K562 (cell line): Measurements from ENCODE around the gene ATXN1. TPM values are rescaled to one million over a fixed set of nuclear protein-coding genes. Genes with fewer than 3 reads are reported as not detected.

Experiments used
- BCL6 ChIP-seq: fragments of 250-450 bp; sonication (Bioruptor Pico); IDR thresholded peaks from 2 replicates; pipeline ENCODE4 v1.4.0; 2020
- CHCHD3 ChIP-seq: fragments of 250-450 bp; sonication (Bioruptor Pico); IDR thresholded peaks from 2 replicates; pipeline ENCODE4 v2.1.2; 2022; ENCODE audit warnings: mild to moderate bottlenecking
- CREB5 ChIP-seq: fragments of 250-450 bp; sonication (Bioruptor Pico); IDR thresholded peaks from 2 replicates; pipeline ENCODE4 v1.5.0; 2020; ENCODE audit warnings: mild to moderate bottlenecking
- GATAD2A ChIP-seq: fragments of 450-650 bp; IDR thresholded peaks from 2 replicates; pipeline ENCODE4 v1.6.1; 2017
- HDGF ChIP-seq: fragments of 450-650 bp; IDR thresholded peaks from 2 replicates; pipeline ENCODE4 v1.6.1; 2016
- KLF10 ChIP-seq: fragments of 250-450 bp; sonication (Bioruptor Pico); IDR thresholded peaks from 2 replicates; pipeline ENCODE4 v1.6.1; 2021; ENCODE audit warnings: matching md5 sums
- NFE2 ChIP-seq: IDR thresholded peaks from 2 replicates; pipeline ENCODE4 v1.6.1; 2014; ENCODE audit warnings: antibody characterized with exemption, low read depth
- NR2C2 ChIP-seq, 2 experiments: fragments of 200-800 bp in 1 of 2; sonication (Bioruptor generic) in 1 of 2; sonication (generic) in 1 of 2; formaldehyde crosslinking in 1 of 2; IDR thresholded peaks; 2 replicates each; pipeline versions ENCODE4 v1.6.1 to v1.8.0; 2016 to 2022; ENCODE audit warnings: mild to moderate bottlenecking in 1 of 2, missing compliant biosample characterization in 1 of 2, missing genetic modification characterization in 1 of 2, missing genetic modification reagents in 1 of 2
- POU5F1 ChIP-seq: fragments of 150-350 bp; IDR thresholded peaks from 2 replicates; pipeline ENCODE4 v1.6.1; 2014; ENCODE audit warnings: borderline replicate concordance, low read length, low read depth, mild to moderate bottlenecking; ENCODE audit not compliant: partially characterized antibody
- RCOR1 ChIP-seq, 2 experiments: IDR thresholded peaks; 2 replicates each; pipeline ENCODE4 v1.6.1; 2012; ENCODE audit warnings: low read depth in 2 of 2, low read length in 2 of 2, borderline replicate concordance in 1 of 2, improper control_type of control experiment in 1 of 2
- RERE ChIP-seq: sonication (generic); formaldehyde crosslinking; IDR thresholded peaks from 2 replicates; pipeline ENCODE4 v1.8.0; 2023; ENCODE audit warnings: missing genetic modification reagents, mild to moderate bottlenecking, borderline replicate concordance
- SRF ChIP-seq, 2 experiments: fragments of 250-450, 450-650 bp in 1 of 2; sonication (Bioruptor Pico) in 1 of 2; sonication (generic) in 1 of 2; formaldehyde crosslinking; IDR thresholded peaks; 2 replicates each; pipeline versions ENCODE4 v1.5.0 to v1.5.1; 2020 to 2022; ENCODE audit warnings: mild to moderate bottlenecking in 1 of 2, missing genetic modification reagents in 1 of 2
- SRSF3 ChIP-seq: fragments of 200-400 bp; formaldehyde crosslinking; IDR thresholded peaks from 2 replicates; pipeline ENCODE4 v1.6.1; 2016; ENCODE audit warnings: mild to moderate bottlenecking, low read length, moderate library complexity; ENCODE audit not compliant: insufficient read depth
- TGIF2 ChIP-seq: sonication (generic); formaldehyde crosslinking; IDR thresholded peaks from 2 replicates; pipeline ENCODE4 v1.8.1; 2022; ENCODE audit warnings: mild to moderate bottlenecking, missing genetic modification reagents, moderate library complexity
- THRB ChIP-seq: fragments of 450-650 bp; formaldehyde crosslinking; conservative IDR thresholded peaks from 2 replicates; pipeline ENCODE4 v1.4.0; 2022; ENCODE audit warnings: mild to moderate bottlenecking, missing genetic modification characterization
- ZBTB2 ChIP-seq: fragments of 450-650 bp; IDR thresholded peaks from 2 replicates; pipeline ENCODE4 v1.6.1; 2016; ENCODE audit warnings: antibody characterized with exemption
- ZNF79 ChIP-seq: fragments of 250-450 bp; sonication (Bioruptor Pico); IDR thresholded peaks from 2 replicates; pipeline ENCODE4 v1.4.0; 2020; ENCODE audit warnings: low read depth, mild to moderate bottlenecking, moderate library complexity
- polyA plus RNA-seq, 8 experiments: library from polyadenylated mRNA; depleted of rRNA in 4 of 8; stranded (reverse) in 5 of 8; unstranded in 3 of 8; fragments of >200 nt; fragmentation: Nextera tagmentation in 2 of 8; fragmentation: Illumina TruSeq in 1 of 8; extraction: Ambion mirVana in 2 of 8; extraction: Trizol in 1 of 8; gene quantifications; 2 replicates each; pipeline versions ENCODE4 v1.2.1 to v1.2.3, GENCODE V29; 2011 to 2014; ENCODE audit warnings: inconsistent platforms in 1 of 8, missing spikeins in 1 of 8
- total RNA-seq, 7 experiments: library from RNA; depleted of rRNA in 6 of 7; stranded (reverse); fragments of >200 nt in 6 of 7; fragmentation: Illumina TruSeq in 2 of 7; extraction: Trizol in 2 of 7; gene quantifications; 2 replicates each; pipeline versions ENCODE4 v1.2.1 to v1.2.3, GENCODE V29; 2011 to 2021; ENCODE audit warnings: low replicate concordance in 1 of 7

ATXN1 gene
- total and polyA plus RNA-seq, 9 of the 15 experiments (the other 6 are each of a cell fraction or from before 2014, with no cell fraction given) = under 0.01 to 1.2 (median 0.58) TPM

GRCh38 chr6:16277101-16277981 is 483.9 kb downstream of the ATXN1 start (continued):
- TF ChIP-seq HDGF (0 out of 2 replicates have a peak, but pooled peaks have one; percentile 51), RERE (no peak), BCL6 (CRISPR knock-in tag) (no peak), ZBTB2 (no peak), NFE2 (peak; percentile 70), NR2C2 (CRISPR knock-in tag; IDR thresholded peaks at IDR 0.05) (no peak), NR2C2 (tag; IDR thresholded peaks at IDR 0.05) (peak; percentile 59; the same call in 1 of the 2 replicates), SRF (CRISPR knock-in tag; IDR thresholded peaks at IDR 0.05) (0 out of 4 replicates have a peak, but pooled peaks of 1 of the 2 experiments have one; percentile 60), GATAD2A (peak; percentile 45; the same call in 1 of the 2 replicates), CREB5 (no peak), THRB (CRISPR knock-in tag) (no peak), ZNF79 (CRISPR knock-in tag) (no peak), KLF10 (CRISPR knock-in tag) (no peak), SRSF3 (no peak), RCOR1 (IDR thresholded peaks at IDR 0.05; ENCODE audit: borderline replicate concordance in 1 of 2, low read depth in 2 of 2, low read length in 2 of 2) (peak; percentile 28 to 84; a peak in 3 of 4 replicates), TGIF2 (no peak), CHCHD3 (CRISPR knock-in tag) (no peak), POU5F1 (no peak)
